HCT116 (cell line): Measurements from ENCODE around the gene FKBP7. TPM values are rescaled to one million over a fixed set of nuclear protein-coding genes. Genes with fewer than 3 reads are reported as not detected.

Source experiments
- ATAC-seq: fragments of 200-7000 bp; cut with Tn5 transposase; 2 replicates; pipeline ENCODE4 v1.9.1; 2020; ENCODE audit warnings: mild to moderate bottlenecking, moderate library complexity
- BruUV-seq: library from RNA; stranded (reverse); fragments of 400-500 nt; replicated peaks from 2 replicates; lab custom pipeline; 2021; lab: Mats Ljungman, UMichigan
- CTCF ChIA-PET: fragments of 300-600 bp; sonication (Branson Sonifier 250); formaldehyde crosslinking; loops from one replicate; lab custom pipeline; 2021; ENCODE audit warnings: antibody characterized with exemption; lab: Charles Lee
- POLR2A ChIA-PET: fragments of 300-600, 350-600 bp; sonication (Branson Sonifier 250); formaldehyde crosslinking; loops from one replicate; lab custom pipeline; 2021; ENCODE audit warnings: antibody characterized with exemption; lab: Charles Lee
- RAD21 ChIA-PET, 2 experiments: fragments of 300-600 bp; sonication (Branson Sonifier 250); formaldehyde crosslinking; loops; one replicate each; lab custom pipeline; 2023; ENCODE audit warnings: low total read pairs in 2 of 2; ENCODE audit not compliant: uncharacterized antibody in 2 of 2, unreplicated experiment in 2 of 2, low non-redundant PET in 1 of 2; lab: Charles Lee
- DNase-seq: peaks from one replicate; pipeline ENCODE4 v3.0.0-alpha.2; 2010; ENCODE audit warnings: low read depth, low spot score
- H2AFZ ChIP-seq: fragments of 200-600 bp; shearing (Covaris generic), sonication (generic); 2 replicates; pipeline ENCODE4 v1.6.1; 2017; ENCODE audit warnings: low read depth, mixed run types, mixed read lengths, antibody characterized with exemption, low read length; ENCODE audit not compliant: poor library complexity, severe bottlenecking
- H3K27ac ChIP-seq: 2 replicates; pipeline ENCODE4 v1.5.1; 2012; ENCODE audit warnings: low read depth, low read length
- H3K27me3 ChIP-seq: fragments of 200-600 bp; sonication (generic); 2 replicates; pipeline ENCODE4 v1.6.1; 2016; ENCODE audit warnings: mixed run types, low read length, mixed read lengths; ENCODE audit not compliant: insufficient read depth
- H3K36me3 ChIP-seq, 2 experiments: fragments of 200-500 bp in 1 of 2; fragments of 200-600 bp in 1 of 2; sonication (Bioruptor generic) in 1 of 2; sonication (generic) in 1 of 2; 2 replicates each; pipeline versions ENCODE4 v1.5.1 to v1.6.1; 2014 to 2016; ENCODE audit warnings: low read length in 2 of 2, inconsistent platforms in 1 of 2, mixed read lengths in 1 of 2, mixed run types in 1 of 2; ENCODE audit not compliant: insufficient read depth in 2 of 2, control insufficient read depth in 1 of 2
- H3K4me1 ChIP-seq, 2 experiments: fragments of 200-600 bp in 1 of 2; sonication (generic) in 1 of 2; 2 replicates each; pipeline versions ENCODE4 v1.5.1 to v1.6.1; 2012 to 2017; ENCODE audit warnings: low read length in 2 of 2, inconsistent platforms in 1 of 2, mild to moderate bottlenecking in 1 of 2, mixed read lengths in 1 of 2, mixed run types in 1 of 2, moderate library complexity in 1 of 2; ENCODE audit not compliant: insufficient read depth in 2 of 2, control insufficient read depth in 1 of 2
- H3K4me2 ChIP-seq: fragments of 200-600 bp; sonication (generic); 2 replicates; pipeline ENCODE4 v1.6.1; 2017; ENCODE audit warnings: mixed run types, low read length, mixed read lengths
- H3K4me3 ChIP-seq, 2 experiments: fragments of 200-600 bp in 1 of 2; sonication (generic) in 1 of 2; replicated peaks in 1 of 2; 2 replicates each; pipeline ENCODE4 v1.5.1; 2011 to 2016; ENCODE audit warnings: low read length in 2 of 2, control low read depth in 1 of 2, low read depth in 1 of 2, mild to moderate bottlenecking in 1 of 2, mixed read lengths in 1 of 2, mixed run types in 1 of 2
- H3K79me2 ChIP-seq: fragments of 200-600 bp; sonication (generic); 2 replicates; pipeline ENCODE4 v1.6.1; 2017; ENCODE audit warnings: mild to moderate bottlenecking, mixed run types, low read length, moderate library complexity, mixed read lengths; ENCODE audit not compliant: insufficient read depth
- H3K9ac ChIP-seq: fragments of 200-600 bp; sonication (generic); 2 replicates; pipeline ENCODE4 v1.6.1; 2016; ENCODE audit warnings: low read length, mixed read lengths
- H3K9me2 ChIP-seq: fragments of 200-600 bp; sonication (generic), shearing (Covaris generic); 2 replicates; pipeline ENCODE4 v1.6.1; 2017; ENCODE audit warnings: mixed run types, mild to moderate bottlenecking, moderate library complexity; ENCODE audit not compliant: insufficient read depth
- H3K9me3 ChIP-seq, 2 experiments: fragments of 200-500 bp in 1 of 2; fragments of 200-600 bp in 1 of 2; sonication (Bioruptor generic) in 1 of 2; sonication (generic) in 1 of 2; 2 replicates each; pipeline ENCODE4 v1.6.1; 2014 to 2017; ENCODE audit warnings: low read length in 2 of 2, mixed read lengths in 2 of 2, inconsistent platforms in 1 of 2, low read depth in 1 of 2, mild to moderate bottlenecking in 1 of 2, mixed run types in 1 of 2, moderate library complexity in 1 of 2; ENCODE audit not compliant: control insufficient read depth in 1 of 2, insufficient read depth in 1 of 2
- H4K20me1 ChIP-seq: fragments of 200-600 bp; sonication (generic), shearing (Covaris generic); 2 replicates; pipeline ENCODE4 v1.6.1; 2017; ENCODE audit warnings: mixed run types, mild to moderate bottlenecking, moderate library complexity; ENCODE audit not compliant: insufficient read depth
- ATF3 ChIP-seq: IDR thresholded peaks from 2 replicates; pipeline ENCODE4 v1.6.1; 2012
- EGR1 ChIP-seq: IDR thresholded peaks from 2 replicates; pipeline ENCODE4 v1.6.1; 2012; ENCODE audit warnings: low read depth
- ELF1 ChIP-seq: IDR thresholded peaks from 2 replicates; pipeline ENCODE4 v1.6.1; 2012; ENCODE audit warnings: low read depth, borderline replicate concordance
- EZH2 ChIP-seq: fragments of 200-600 bp; sonication (generic); IDR thresholded peaks from 2 replicates; pipeline ENCODE4 v1.6.1; 2017; ENCODE audit warnings: antibody characterized with exemption, mixed run types
- EZH2phosphoT487 ChIP-seq: fragments of 200-600 bp; IDR thresholded peaks from 2 replicates; pipeline ENCODE4 v1.6.1; 2018; ENCODE audit warnings: antibody characterized with exemption, borderline replicate concordance
- FOSL1 ChIP-seq: IDR thresholded peaks from 2 replicates; pipeline ENCODE4 v1.6.1; 2012; ENCODE audit warnings: low read depth
- JUND ChIP-seq: IDR thresholded peaks from 2 replicates; pipeline ENCODE4 v1.6.1; 2012
- MAX ChIP-seq: IDR thresholded peaks from 2 replicates; pipeline ENCODE4 v1.6.1; 2012
- POLR2AphosphoS5 ChIP-seq: IDR thresholded peaks from 2 replicates; pipeline ENCODE4 v1.6.1; 2011; ENCODE audit warnings: mild to moderate bottlenecking, low read depth, low read length, moderate library complexity
- SP1 ChIP-seq: IDR thresholded peaks from 2 replicates; pipeline ENCODE4 v1.6.1; 2012; ENCODE audit warnings: low read depth
- SRF ChIP-seq: IDR thresholded peaks from 2 replicates; pipeline ENCODE4 v1.6.1; 2012; ENCODE audit warnings: low read depth
- intact Hi-C: fragments of 100-400 bp; cut with micrococcal nuclease; formaldehyde crosslinking; loops from 2 replicates; pipeline ENCODE4 v1.10.0; 2022
- total RNA-seq: library from RNA; stranded (reverse); gene quantifications from one replicate; pipeline ENCODE4 v1.2.1, GENCODE V29; 2021; ENCODE audit not compliant: unreplicated experiment

FKBP7 gene
- total RNA-seq, 1 experiment from 2014 or later: 4.5 TPM

- Histone ChIP-seq H3K4me3 (peak overlapping the region; percentile 75 to 92), H3K27ac (no peak overlapping the region), H3K4me2 (peak overlapping the region; percentile 100), H4K20me1 (no peaks in the 10 kb centered on the region), H3K79me2 (peaks cover 18% of the 10 kb centered on the region), H3K36me3 (no peaks in the 10 kb centered on the region), H3K9me2 (no peaks in the 10 kb centered on the region)
- no peak for ATAC-seq
- intact Hi-C loops: loop anchor here (1.0 kb wide), 1 partner anchor 26 kb away; the partner anchor contains the start of genes PJVK and PRKRA
- POLR2A ChIA-PET: no interaction called here
- TF ChIP-seq ATF3 (no peak), FOSL1 (no peak), EZH2 (no peak), EZH2phosphoT487 (no peak), EGR1 (no peak)
- TF ChIP-seq, all 23 proteins: peak for 0
- RAD21 ChIA-PET: no interaction called here
- no TSS peak for BruUV-seq
- Histone ChIP-seq H3K4me1 (peaks cover 10 to 30% of the 10 kb centered on the region in 2 experiments; a peak in 3 of 4 replicates), H2AFZ (peak overlapping the region; percentile 100), H3K27me3 (no peaks in the 10 kb centered on the region), H3K9ac (peak overlapping the region; percentile 77), H3K9me3 (no peaks in the 10 kb centered on the region)
- DNase-seq: no peak
- CTCF ChIA-PET: no interaction called here
These were observed 814 bp downstream of the FKBP7 start for GRCh38 chr2:178477443-178478129.

GRCh38 chr2:178476477-178476876 lies 1.9 kb downstream of the FKBP7 start:
- H3K79me2 ChIP-seq: peaks cover 8% of the 10 kb centered on the region
- ATAC-seq (no peak), DNase-seq (no peak)
- no peak overlapping the region for H3K27ac ChIP-seq
- H3K27me3 ChIP-seq: no peaks in the 10 kb centered on the region
- ChIA-PET RAD21 (no interaction called here), CTCF (no interaction called here), POLR2A (no interaction called here)
- no peaks in the 10 kb centered on the region for H3K9me2 ChIP-seq
- intact Hi-C loops: no loop called here
- no peak overlapping the region for H3K4me3 ChIP-seq
- no peak for TF ChIP-seq ELF1
- TF ChIP-seq EZH2phosphoT487: no peak
- TF ChIP-seq POLR2AphosphoS5: no peak
- no peak for TF ChIP-seq SP1
- TF ChIP-seq SRF: no peak
- TF ChIP-seq MAX: no peak
- no peak for TF ChIP-seq JUND
- no peaks in the 10 kb centered on the region for H4K20me1 ChIP-seq
- peaks cover 9 to 27% of the 10 kb centered on the region in 2 experiments; a peak in 3 of 4 replicates for H3K4me1 ChIP-seq
- no TSS peak for BruUV-seq
- no peak overlapping the region for H3K9ac ChIP-seq
- H2AFZ ChIP-seq: no peak overlapping the region
- H3K36me3 ChIP-seq: no peaks in the 10 kb centered on the region
- no peak overlapping the region for H3K4me2 ChIP-seq
- H3K9me3 ChIP-seq: no peaks in the 10 kb centered on the region
